MV-4-11 (cell line): ENCODE measurements around the gene GFRA1.

Source experiments
- DNase-seq: peaks from one replicate; lab custom pipeline; 2025; lab: John Stamatoyannopoulos, UW

GFRA1 gene

GRCh38 chr10:116101616-116102315, 171.2 kb downstream of the GFRA1 start:
- no peak for DNase-seq

GRCh38 chr10:116100984-116101383, 172.0 kb downstream of the GFRA1 start:
- DNase-seq, result no peak

- no peak for DNase-seq
These were observed 174.0 kb downstream of the GFRA1 start for GRCh38 chr10:116099023-116099420.

GRCh38 chr10:116098411-116099022, 174.5 kb downstream of the GFRA1 start:
- no peak for DNase-seq

GRCh38 chr10:116097239-116097784, 175.7 kb downstream of the GFRA1 start:
- no peak for DNase-seq

GRCh38 chr10:116096526-116096925, 176.5 kb downstream of the GFRA1 start:
- DNase-seq, result no peak

DNA sequence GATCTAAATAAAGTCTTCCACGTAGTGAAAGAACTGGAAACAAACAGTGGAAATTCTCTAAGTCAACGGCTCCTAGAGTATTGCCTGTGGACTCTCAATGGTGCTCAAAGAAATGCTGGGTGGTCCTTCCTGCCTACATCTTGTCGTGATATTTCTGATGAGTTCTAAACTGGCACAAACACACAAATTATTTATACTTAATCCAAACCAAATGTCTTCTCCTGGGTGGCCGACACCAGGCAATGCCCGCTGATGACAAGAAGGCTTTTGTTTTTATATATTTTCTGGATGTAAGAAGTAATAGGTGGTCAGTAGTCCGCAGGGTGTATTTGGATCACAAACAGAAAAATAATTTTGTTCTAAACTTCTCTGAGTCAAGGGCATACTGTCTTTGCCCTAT, 178.7 kb downstream of the GFRA1 start:
- DNase-seq, result no peak

- DNase-seq, result no peak
These were observed 180.0 kb downstream of the GFRA1 start for GRCh38 chr10:116093031-116093430.

DNA sequence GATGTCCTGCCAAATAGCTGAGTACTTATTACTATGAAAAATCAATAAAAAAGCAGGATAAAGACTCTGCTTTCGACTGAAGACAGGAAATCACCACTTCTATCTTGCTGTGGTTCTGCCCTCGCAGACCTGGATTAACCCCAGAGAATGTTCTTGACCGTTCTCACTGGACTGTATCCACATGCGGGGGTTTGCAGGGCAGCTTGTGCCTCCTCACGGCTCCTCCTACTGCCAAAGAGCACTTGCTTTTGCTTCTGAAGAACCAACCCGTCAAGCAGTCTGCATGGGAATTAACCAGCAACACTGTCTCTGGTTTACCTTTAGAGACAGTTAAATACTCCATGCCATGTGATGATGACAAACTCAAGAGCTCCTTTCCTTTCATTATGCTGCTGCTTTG, 184.0 kb downstream of the GFRA1 start:
- DNase-seq, result no peak

- no peak for DNase-seq
These were observed 187.7 kb downstream of the GFRA1 start for GRCh38 chr10:116085323-116085722.

- DNase-seq, result no peak
These were observed 188.8 kb downstream of the GFRA1 start for GRCh38 chr10:116084161-116084560.

- no peak for DNase-seq
These were observed 189.7 kb downstream of the GFRA1 start for GRCh38 chr10:116083226-116083762.

DNA sequence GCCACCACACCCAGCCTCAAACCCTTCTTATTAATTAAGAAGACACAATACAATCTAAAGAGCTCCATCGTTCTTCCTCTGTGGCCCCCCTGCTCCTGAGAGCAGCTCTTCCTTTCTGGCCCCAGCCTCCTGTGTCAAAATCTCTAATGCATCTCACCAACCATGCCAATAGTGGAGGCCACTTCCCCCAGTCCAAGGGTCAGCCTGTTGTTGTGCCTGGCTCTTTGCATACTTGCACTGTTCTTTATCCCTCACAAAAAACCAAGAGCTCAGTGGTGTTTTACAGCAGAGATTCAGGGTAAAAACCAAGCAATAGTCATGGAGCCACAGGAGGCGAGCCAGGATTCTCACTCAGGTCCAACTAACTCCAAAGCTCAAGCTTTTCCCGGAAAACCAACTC, 190.2 kb downstream of the GFRA1 start:
- no peak for DNase-seq

- no peak for DNase-seq
These were observed 190.8 kb downstream of the GFRA1 start for GRCh38 chr10:116082206-116082605.

- DNase-seq, result no peak
These were observed 192.5 kb downstream of the GFRA1 start for GRCh38 chr10:116080553-116080952.

DNA sequence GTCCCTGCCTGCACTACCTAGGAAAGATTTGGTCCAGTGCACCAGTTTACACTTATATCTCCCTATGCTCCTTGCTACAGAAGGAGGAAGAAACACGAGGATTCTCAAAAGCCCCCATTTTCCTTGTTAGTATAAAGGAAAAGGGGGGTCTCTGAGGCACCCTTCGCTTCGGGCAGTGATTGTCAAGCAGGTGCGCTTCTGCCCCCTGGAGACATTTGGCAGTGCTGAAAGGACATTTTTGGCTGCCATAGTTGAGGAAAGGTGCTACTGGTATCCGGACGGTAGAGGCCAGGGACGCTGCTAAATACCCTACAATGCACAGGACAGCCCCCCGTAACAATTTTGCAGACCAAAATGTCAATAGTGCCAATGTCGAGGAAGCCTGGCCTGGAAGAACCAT, 193.7 kb downstream of the GFRA1 start:
- no peak for DNase-seq

DNA sequence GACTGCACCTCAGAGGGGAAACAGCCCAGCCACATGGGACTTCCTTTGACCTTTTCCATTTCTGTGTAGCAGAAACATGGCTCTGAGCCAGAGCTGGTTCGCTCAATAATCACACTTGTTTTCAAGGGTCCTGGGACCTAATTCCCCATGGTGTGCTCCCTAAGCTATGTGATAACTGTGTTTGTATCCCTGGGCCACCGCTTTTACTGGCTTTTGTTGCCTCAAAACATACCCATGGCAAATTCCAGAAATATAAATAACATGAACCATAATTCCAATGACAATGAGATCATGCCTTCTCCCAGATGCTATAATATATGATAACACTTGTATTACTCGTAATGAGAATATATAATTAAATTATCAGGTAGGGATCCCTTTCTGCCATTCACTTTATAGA, 196.4 kb downstream of the GFRA1 start:
- DNase-seq, result no peak

GRCh38 chr10:116073510-116073909, 199.5 kb downstream of the GFRA1 start:
- no peak for DNase-seq

- no peak for DNase-seq
These were observed 200.0 kb downstream of the GFRA1 start for GRCh38 chr10:116073001-116073400.

DNA sequence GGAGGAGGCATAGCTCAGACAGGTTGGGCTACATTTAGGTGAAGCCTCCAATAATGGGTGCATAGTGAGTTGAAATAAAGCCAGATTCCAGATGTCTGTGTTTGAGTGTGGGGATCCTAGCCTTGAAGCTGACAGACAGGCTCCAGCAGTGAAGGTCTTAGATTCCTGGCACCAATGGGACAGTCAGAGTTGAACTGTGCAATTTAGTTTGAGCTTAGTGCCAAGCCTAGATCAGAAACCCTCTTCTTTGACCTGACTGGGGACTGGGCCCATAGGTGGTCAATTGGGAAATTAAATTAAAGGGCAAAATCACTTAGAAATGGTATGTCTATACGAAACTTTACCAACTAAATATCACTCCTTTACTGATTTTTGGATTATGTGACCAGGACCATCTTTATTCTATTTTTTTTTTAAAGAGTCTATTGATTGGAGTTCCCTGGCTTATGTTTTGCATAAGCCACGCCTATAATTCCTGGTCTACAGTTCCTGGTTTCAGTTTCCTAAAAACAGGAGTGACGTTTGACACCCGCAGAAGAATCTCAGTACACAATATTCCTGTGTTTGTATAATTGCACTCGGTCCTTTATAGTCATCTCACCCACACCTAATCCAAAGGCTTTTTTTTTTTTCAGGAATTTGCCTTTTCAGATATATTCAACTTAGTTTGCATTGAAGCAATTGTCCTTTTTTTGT, 201.4 kb downstream of the GFRA1 start:
- DNase-seq, result no peak

DNA sequence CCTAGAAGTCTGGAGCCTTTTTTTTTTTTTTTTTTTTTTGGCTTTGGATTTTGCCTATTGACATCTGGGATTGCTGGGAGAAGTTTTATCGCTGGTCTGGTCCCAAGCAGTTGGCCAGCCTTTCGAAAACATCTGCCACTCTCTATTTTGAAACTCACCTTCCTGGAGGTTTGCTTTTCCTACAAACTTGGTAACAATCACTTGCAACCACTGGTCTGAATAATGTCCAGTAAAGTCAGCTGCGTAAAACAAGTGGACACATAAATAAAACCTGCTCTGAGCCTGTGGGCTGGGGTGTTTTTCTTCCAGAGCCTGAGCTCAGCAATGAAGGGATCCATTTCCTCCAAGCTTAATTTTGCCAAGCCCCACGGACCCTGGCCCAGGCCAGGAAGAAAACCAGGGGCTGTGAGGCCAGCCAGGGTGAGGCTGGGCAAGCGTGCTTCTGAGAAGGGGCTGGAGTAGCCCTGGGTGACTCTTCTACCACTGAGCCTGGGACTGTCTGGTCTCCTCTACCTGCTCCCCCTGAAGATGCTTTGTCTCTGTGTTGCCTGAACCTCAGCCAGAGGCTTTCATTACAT, 202.2 kb downstream of the GFRA1 start:
- DNase-seq, result no peak

- no peak for DNase-seq
These were observed 203.2 kb downstream of the GFRA1 start for GRCh38 chr10:116069856-116070255.
